C4-2B (cell line): ENCODE measurements around the gene UBR2.
"Not testable (repeated sequence)": the region's sequence is repeated elsewhere in the genome, so short reads cannot be mapped to it uniquely, and the experiment has no call there.

Experiments
- H3K27ac ChIP-seq: fragments of 450-650 bp; 2 replicates; pipeline ENCODE4 v1.5.1; 2017
- CTCF ChIP-seq: fragments of 450-650 bp; conservative IDR thresholded peaks from 2 replicates; pipeline ENCODE4 v1.5.1; 2017; ENCODE audit warnings: mild to moderate bottlenecking
- ZFX ChIP-seq: fragments of 450-650 bp; IDR thresholded peaks from 2 replicates; pipeline ENCODE4 v1.6.1; 2017

The UBR2 gene

GRCh38 chr6:42644211-42644610 is 80.4 kb downstream of the UBR2 start:
- H3K27ac ChIP-seq, result no peak overlapping the region
- TF ChIP-seq CTCF (no peak), ZFX (no peak)

- TF ChIP-seq ZFX (no peak), CTCF (no peak)
These were observed 88.4 kb downstream of the UBR2 start for GRCh38 chr6:42652024-42652746.

DNA sequence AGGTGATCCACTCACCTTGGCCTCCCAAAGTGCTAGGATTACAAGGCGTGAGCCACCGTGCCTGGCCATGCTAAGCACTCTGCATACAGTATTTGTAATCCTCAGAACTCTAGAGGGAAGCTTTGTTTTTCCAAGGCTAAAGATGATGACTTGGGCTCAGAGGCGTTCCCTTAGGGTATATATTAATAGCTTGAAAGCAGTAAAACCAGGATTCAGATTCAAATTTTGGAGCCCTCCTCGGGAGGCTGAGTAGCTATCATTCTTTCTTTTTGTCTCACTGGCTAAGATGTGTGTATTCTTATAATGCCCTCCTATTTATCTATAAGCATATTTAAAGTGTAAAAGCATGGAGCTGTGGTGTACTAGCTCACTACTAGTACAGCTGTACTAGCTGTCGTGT is 90.0 kb downstream of the UBR2 start:
- TF ChIP-seq ZFX (no peak), CTCF (no peak)
- no peak overlapping the region for H3K27ac ChIP-seq

More at GRCh38 chr6:42652024-42652746, 88.4 kb downstream of the UBR2 start:
- no peak overlapping the region for H3K27ac ChIP-seq

GRCh38 chr6:42659806-42660205 is 96.0 kb downstream of the UBR2 start:
- H3K27ac ChIP-seq, result no peak overlapping the region
- TF ChIP-seq CTCF, result no peak

- no peak overlapping the region for H3K27ac ChIP-seq
- TF ChIP-seq ZFX (no peak), CTCF (peak; percentile 97)
These were observed 97.8 kb downstream of the UBR2 start for GRCh38 chr6:42661540-42662153.

- TF ChIP-seq ZFX (no peak), CTCF (no peak)
- no peak overlapping the region for H3K27ac ChIP-seq
These were observed 100.9 kb downstream of the UBR2 start for GRCh38 chr6:42664718-42665117.

DNA sequence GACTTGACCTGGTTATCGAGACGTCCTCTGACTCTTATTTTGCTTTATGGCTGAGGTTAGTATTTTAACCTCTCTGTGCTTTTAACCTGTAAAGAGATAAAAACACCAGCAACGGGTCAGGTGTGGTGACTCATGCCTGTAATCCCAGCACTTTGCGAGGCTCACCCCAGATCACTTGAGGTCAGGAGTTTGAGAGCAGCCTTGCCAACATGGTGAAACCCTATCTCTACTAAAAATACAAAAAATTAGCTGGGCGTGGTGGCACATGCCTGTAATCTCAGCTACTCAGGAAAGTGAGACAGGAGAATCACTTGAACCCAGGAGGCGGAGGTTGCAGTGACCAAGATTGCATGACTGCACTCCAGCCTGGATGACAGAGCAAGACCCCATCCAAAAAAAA is 110.5 kb downstream of the UBR2 start:
- H3K27ac ChIP-seq, result not testable (repeated sequence)

- no peak overlapping the region for H3K27ac ChIP-seq
- TF ChIP-seq ZFX (no peak), CTCF (no peak)
These were observed 111.0 kb downstream of the UBR2 start for GRCh38 chr6:42674780-42675179.
